HepG2 (cell line): Measurements from ENCODE around the gene RPS27A. TPM values are rescaled to one million over a fixed set of nuclear protein-coding genes. Genes with fewer than 3 reads are reported as not detected.

Experiments
- CREBL2 ChIP-seq: sonication (generic); formaldehyde crosslinking; IDR thresholded peaks from 2 replicates; pipeline ENCODE4 v1.8.1; 2023; ENCODE audit warnings: missing genetic modification reagents, mild to moderate bottlenecking, borderline replicate concordance
- CREM ChIP-seq, 2 experiments: sonication (generic) in 1 of 2; formaldehyde crosslinking in 1 of 2; IDR thresholded peaks; 2 replicates each; pipeline versions ENCODE4 v1.4.0 to v1.6.1; 2016 to 2020; ENCODE audit warnings: antibody characterized with exemption in 1 of 2, mild to moderate bottlenecking in 1 of 2, missing genetic modification reagents in 1 of 2
- GATA4 ChIP-seq: sonication (generic); IDR thresholded peaks from 2 replicates; pipeline ENCODE4 v1.6.1; 2016; ENCODE audit warnings: antibody characterized with exemption, low read depth, borderline replicate concordance
- HOXA3 ChIP-seq: sonication (generic); formaldehyde crosslinking; IDR thresholded peaks from 2 replicates; pipeline ENCODE4 v1.5.0; 2020; ENCODE audit warnings: missing genetic modification reagents
- JUNB ChIP-seq: sonication (generic); formaldehyde crosslinking; IDR thresholded peaks from 2 replicates; pipeline ENCODE4 v1.8.0; 2022; ENCODE audit warnings: missing genetic modification reagents, mild to moderate bottlenecking, borderline replicate concordance
- NFRKB ChIP-seq: fragments of 450-650 bp; IDR thresholded peaks from 2 replicates; pipeline ENCODE4 v1.6.1; 2017
- PHF21A ChIP-seq: sonication (generic); formaldehyde crosslinking; IDR thresholded peaks from 2 replicates; pipeline ENCODE4 v1.5.0; 2020; ENCODE audit warnings: mild to moderate bottlenecking, missing genetic modification reagents
- PITX1 ChIP-seq: sonication (generic); formaldehyde crosslinking; IDR thresholded peaks from 2 replicates; pipeline ENCODE4 v1.5.1; 2020; ENCODE audit warnings: mild to moderate bottlenecking, missing genetic modification reagents
- SNAPC2 ChIP-seq: sonication (generic); formaldehyde crosslinking; IDR thresholded peaks from 2 replicates; pipeline ENCODE4 v1.8.1; 2022; ENCODE audit warnings: mild to moderate bottlenecking, missing genetic modification reagents
- SOX13 ChIP-seq, 3 experiments: fragments of 450-650 bp in 1 of 3; sonication (generic) in 1 of 3; formaldehyde crosslinking in 1 of 3; IDR thresholded peaks in 2 of 3; conservative IDR thresholded peaks in 1 of 3; 2 replicates each; pipeline versions ENCODE4 v1.5.0 to v1.6.1; 2016 to 2020; ENCODE audit warnings: antibody characterized with exemption in 1 of 3, mild to moderate bottlenecking in 1 of 3, missing compliant biosample characterization in 1 of 3, missing genetic modification reagents in 1 of 3, moderate library complexity in 1 of 3
- TIGD3 ChIP-seq: sonication (generic); formaldehyde crosslinking; IDR thresholded peaks from 2 replicates; pipeline ENCODE4 v1.5.1; 2020; ENCODE audit warnings: mild to moderate bottlenecking, missing genetic modification reagents, borderline replicate concordance
- ZNF101 ChIP-seq: sonication (generic); formaldehyde crosslinking; IDR thresholded peaks from 2 replicates; pipeline ENCODE4 v1.4.0; 2020; ENCODE audit warnings: mild to moderate bottlenecking, low read depth, missing genetic modification reagents, borderline replicate concordance
- ZNF251 ChIP-seq: sonication (generic); formaldehyde crosslinking; IDR thresholded peaks from 2 replicates; pipeline ENCODE4 v1.9.0; 2021; ENCODE audit warnings: mild to moderate bottlenecking, missing genetic modification reagents
- ZNF264 ChIP-seq: sonication (generic); formaldehyde crosslinking; IDR thresholded peaks from 2 replicates; pipeline ENCODE4 v1.4.0; 2020; ENCODE audit warnings: missing genetic modification reagents
- ZNF275 ChIP-seq: sonication (generic); formaldehyde crosslinking; IDR thresholded peaks from 2 replicates; pipeline ENCODE4 v1.8.0; 2022; ENCODE audit warnings: missing genetic modification reagents, mild to moderate bottlenecking, inconsistent platforms, borderline replicate concordance
- ZNF496 ChIP-seq: sonication (generic); formaldehyde crosslinking; IDR thresholded peaks from 2 replicates; pipeline ENCODE4 v1.8.1; 2023; ENCODE audit warnings: mild to moderate bottlenecking, moderate library complexity, missing genetic modification reagents; ENCODE audit not compliant: insufficient replicate concordance
- ZNF710 ChIP-seq: sonication (generic); formaldehyde crosslinking; IDR thresholded peaks from 2 replicates; pipeline ENCODE4 v1.5.0; 2020; ENCODE audit warnings: mild to moderate bottlenecking, missing genetic modification reagents, borderline replicate concordance
- ZNF720 ChIP-seq: sonication (generic); formaldehyde crosslinking; IDR thresholded peaks from 2 replicates; pipeline ENCODE4 v1.4.0; 2020; ENCODE audit warnings: missing genetic modification reagents
- polyA plus RNA-seq, 8 experiments: library from polyadenylated mRNA; depleted of rRNA in 3 of 8; stranded (reverse) in 7 of 8; unstranded in 1 of 8; fragments of >200 nt; fragmentation: Illumina TruSeq in 4 of 8; extraction: Trizol in 4 of 8; gene quantifications; 2 replicates each; pipeline versions ENCODE4 v1.2.1 to v1.2.3, GENCODE V29; 2011 to 2016; ENCODE audit warnings: low read depth in 4 of 8, missing spikeins in 1 of 8, mixed read lengths in 1 of 8; ENCODE audit not compliant: insufficient read depth in 1 of 8
- total RNA-seq, 5 experiments: library from RNA; depleted of rRNA; stranded (reverse); fragments of >200 nt; fragmentation: Illumina TruSeq; extraction: Trizol; gene quantifications; 2 replicates each; pipeline ENCODE4 v1.2.3, GENCODE V29; 2016; ENCODE audit warnings: low read depth in 1 of 5
- TF ChIP-seq, protein P1 (sequence below): sonication (generic); formaldehyde crosslinking; IDR thresholded peaks from 2 replicates; pipeline ENCODE4 v1.4.0; 2020; ENCODE audit warnings: missing genetic modification reagents

RPS27A gene
- total and polyA plus RNA-seq, 2 of the 13 experiments (the other 11 are each of a cell fraction or from before 2014, with no cell fraction given), result 2,779 to 3,269 TPM

DNA sequence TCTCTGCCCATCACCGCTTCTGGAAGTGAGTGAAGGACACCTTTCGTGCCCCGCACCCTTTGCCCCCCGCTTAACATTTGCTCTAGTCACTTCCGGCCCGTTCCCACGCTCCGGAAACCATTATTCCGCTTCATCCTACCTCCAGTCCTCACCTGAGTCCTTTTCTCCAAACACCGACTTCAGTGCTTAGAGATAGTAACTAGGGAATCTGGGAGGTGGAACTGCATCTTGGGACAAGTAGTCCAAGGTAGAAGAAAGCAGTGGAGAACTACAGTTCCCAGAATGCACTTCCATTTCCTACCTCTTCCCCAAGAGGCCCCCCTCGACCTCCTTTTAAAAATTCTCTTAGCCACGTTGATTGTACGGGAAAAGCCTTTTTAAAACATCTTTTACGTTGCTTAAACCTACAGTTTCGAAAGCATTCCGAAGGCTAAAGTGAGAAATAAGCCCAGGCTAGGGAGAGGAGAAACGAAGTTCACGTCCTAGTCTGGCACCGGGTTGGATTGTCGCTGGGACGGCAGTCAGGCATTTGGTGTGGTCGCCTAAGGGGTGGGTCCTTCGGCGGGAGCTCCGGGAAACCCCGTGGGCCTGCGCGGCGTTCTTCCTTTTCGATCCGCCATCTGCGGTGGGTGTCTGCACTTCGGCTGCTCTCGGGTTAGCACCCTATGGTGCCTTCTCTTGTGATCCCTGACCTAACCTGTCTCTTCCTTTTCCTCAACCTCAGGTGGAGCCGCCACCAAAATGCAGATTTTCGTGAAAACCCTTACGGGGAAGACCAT lies at the start of gene RPS27A, which contains the start of gene CLHC1 (continued):
- TF ChIP-seq ZNF101 (CRISPR knock-in tag) (0 out of 2 replicates have a peak, but pooled peaks have one; percentile 2), ZNF710 (CRISPR knock-in tag) (peak; percentile 39; the same call in 1 of the 2 replicates), PHF21A (CRISPR knock-in tag) (peak; percentile 63; the same call in 1 of the 2 replicates), SNAPC2 (CRISPR knock-in tag) (no peak), ZNF496 (no peak), ZNF720 (CRISPR knock-in tag) (no peak), ZNF264 (CRISPR knock-in tag) (no peak), CREM (IDR thresholded peaks at IDR 0.05) (peak; percentile 98), CREM (CRISPR knock-in tag; IDR thresholded peaks at IDR 0.05) (no peak), ZNF275 (CRISPR knock-in tag) (peak; percentile 86; the same call in 1 of the 2 replicates), SOX13 (IDR thresholded peaks at IDR 0.05) (peak; percentile 44; the same call in 1 of the 2 replicates), SOX13 (CRISPR knock-in tag; conservative IDR thresholded peaks at IDR 0.05 in 1 of 2, IDR thresholded peaks at IDR 0.05 in 1 of 2) (peak in 1 of 2 experiments; percentile 48; a peak in 2 of 4 replicates), CREBL2 (CRISPR knock-in tag) (peak; percentile 77; the same call in 1 of the 2 replicates), JUNB (no peak), TIGD3 (CRISPR knock-in tag) (no peak), HOXA3 (peak; percentile 57), NFRKB (0 out of 2 replicates have a peak, but pooled peaks have one; percentile 4), PITX1 (CRISPR knock-in tag) (peak; percentile 11; the same call in 1 of the 2 replicates), ZNF251 (CRISPR knock-in tag) (no peak), GATA4 (0 out of 2 replicates have a peak, but pooled peaks have one; percentile 63)
- TF ChIP-seq, protein P1, sequence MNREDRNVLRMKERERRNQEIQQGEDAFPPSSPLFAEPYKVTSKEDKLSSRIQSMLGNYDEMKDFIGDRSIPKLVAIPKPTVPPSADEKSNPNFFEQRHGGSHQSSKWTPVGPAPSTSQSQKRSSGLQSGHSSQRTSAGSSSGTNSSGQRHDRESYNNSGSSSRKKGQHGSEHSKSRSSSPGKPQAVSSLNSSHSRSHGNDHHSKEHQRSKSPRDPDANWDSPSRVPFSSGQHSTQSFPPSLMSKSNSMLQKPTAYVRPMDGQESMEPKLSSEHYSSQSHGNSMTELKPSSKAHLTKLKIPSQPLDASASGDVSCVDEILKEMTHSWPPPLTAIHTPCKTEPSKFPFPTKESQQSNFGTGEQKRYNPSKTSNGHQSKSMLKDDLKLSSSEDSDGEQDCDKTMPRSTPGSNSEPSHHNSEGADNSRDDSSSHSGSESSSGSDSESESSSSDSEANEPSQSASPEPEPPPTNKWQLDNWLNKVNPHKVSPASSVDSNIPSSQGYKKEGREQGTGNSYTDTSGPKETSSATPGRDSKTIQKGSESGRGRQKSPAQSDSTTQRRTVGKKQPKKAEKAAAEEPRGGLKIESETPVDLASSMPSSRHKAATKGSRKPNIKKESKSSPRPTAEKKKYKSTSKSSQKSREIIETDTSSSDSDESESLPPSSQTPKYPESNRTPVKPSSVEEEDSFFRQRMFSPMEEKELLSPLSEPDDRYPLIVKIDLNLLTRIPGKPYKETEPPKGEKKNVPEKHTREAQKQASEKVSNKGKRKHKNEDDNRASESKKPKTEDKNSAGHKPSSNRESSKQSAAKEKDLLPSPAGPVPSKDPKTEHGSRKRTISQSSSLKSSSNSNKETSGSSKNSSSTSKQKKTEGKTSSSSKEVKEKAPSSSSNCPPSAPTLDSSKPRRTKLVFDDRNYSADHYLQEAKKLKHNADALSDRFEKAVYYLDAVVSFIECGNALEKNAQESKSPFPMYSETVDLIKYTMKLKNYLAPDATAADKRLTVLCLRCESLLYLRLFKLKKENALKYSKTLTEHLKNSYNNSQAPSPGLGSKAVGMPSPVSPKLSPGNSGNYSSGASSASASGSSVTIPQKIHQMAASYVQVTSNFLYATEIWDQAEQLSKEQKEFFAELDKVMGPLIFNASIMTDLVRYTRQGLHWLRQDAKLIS, result no peak
